ENCODE results near the gene LCP2. TPM values are rescaled to one million over a fixed set of nuclear protein-coding genes. Genes with fewer than 3 reads are reported as not detected.

Gene LCP2
- total RNA-seq, 1 donor from 2014 or later, result 0.09 TPM

DNA sequence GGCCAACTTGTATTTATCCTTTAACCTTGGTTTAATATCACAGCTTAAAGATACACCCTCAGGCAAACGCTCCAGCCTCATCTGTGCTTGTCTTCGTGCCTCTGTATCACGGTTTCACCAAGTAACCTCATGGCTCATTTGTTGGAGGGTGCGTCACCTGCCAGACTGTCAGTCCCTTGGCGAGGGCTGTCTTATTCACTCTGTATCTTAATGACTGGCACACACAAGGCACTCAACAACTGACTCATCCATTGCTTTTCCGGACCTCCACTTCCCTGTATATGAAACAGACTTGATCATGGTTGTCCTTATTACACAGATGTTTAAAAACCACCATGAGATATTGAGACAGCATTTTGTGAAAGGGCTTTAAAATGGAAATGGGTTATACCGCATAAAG is 28.0 kb downstream of the LCP2 start:
- Mint-ChIP-seq H3K27me3 (ENCODE audit: low read depth, unreplicated experiment) (peaks cover 11% of the 10 kb centered on the region), H3K9me3 (ENCODE audit: unreplicated experiment) (no peaks in the 10 kb centered on the region), H3K4me3 (ENCODE audit: unreplicated experiment) (no peak overlapping the region), H3K36me3 (ENCODE audit: low read depth, unreplicated experiment) (no peaks in the 10 kb centered on the region), H3K4me1 (ENCODE audit: low read depth, unreplicated experiment) (peaks cover 14% of the 10 kb centered on the region), H3K27ac (ENCODE audit: unreplicated experiment) (no peak overlapping the region)
- Histone ChIP-seq H3K4me1 (ENCODE audit: insufficient read depth, low read length) (no peaks in the 10 kb centered on the region), H3K27me3 (ENCODE audit: insufficient read depth, low read length) (peaks cover 25% of the 10 kb centered on the region), H3K9ac (ENCODE audit: low read length) (no peak overlapping the region), H3K36me3 (ENCODE audit: insufficient read depth, low read length) (no peaks in the 10 kb centered on the region), H3K27ac (ENCODE audit: low read depth, low read length) (no peak overlapping the region), H4K20me1 (ENCODE audit: insufficient read depth, low read length) (no peaks in the 10 kb centered on the region), H3K9me3 (ENCODE audit: insufficient read depth, low read depth, low read length) (no peaks in the 10 kb centered on the region), H3K4me2 (ENCODE audit: low read length) (no peak overlapping the region), H3K4me3 (ENCODE audit: insufficient read depth, low read depth, low read length) (no peak overlapping the region), H3K79me2 (ENCODE audit: insufficient read depth, low read length) (no peaks in the 10 kb centered on the region), H2AFZ (ENCODE audit: low read depth, low read length) (no peak overlapping the region)
- FAIRE-seq (no peak), DNase-seq (ENCODE audit: low read depth) (peak; percentile 6)
- TF ChIP-seq, protein P1, sequence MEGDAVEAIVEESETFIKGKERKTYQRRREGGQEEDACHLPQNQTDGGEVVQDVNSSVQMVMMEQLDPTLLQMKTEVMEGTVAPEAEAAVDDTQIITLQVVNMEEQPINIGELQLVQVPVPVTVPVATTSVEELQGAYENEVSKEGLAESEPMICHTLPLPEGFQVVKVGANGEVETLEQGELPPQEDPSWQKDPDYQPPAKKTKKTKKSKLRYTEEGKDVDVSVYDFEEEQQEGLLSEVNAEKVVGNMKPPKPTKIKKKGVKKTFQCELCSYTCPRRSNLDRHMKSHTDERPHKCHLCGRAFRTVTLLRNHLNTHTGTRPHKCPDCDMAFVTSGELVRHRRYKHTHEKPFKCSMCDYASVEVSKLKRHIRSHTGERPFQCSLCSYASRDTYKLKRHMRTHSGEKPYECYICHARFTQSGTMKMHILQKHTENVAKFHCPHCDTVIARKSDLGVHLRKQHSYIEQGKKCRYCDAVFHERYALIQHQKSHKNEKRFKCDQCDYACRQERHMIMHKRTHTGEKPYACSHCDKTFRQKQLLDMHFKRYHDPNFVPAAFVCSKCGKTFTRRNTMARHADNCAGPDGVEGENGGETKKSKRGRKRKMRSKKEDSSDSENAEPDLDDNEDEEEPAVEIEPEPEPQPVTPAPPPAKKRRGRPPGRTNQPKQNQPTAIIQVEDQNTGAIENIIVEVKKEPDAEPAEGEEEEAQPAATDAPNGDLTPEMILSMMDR (IDR thresholded peaks at IDR 0.05; ENCODE audit: insufficient read depth, low read depth, low read length), result no peak

DNA sequence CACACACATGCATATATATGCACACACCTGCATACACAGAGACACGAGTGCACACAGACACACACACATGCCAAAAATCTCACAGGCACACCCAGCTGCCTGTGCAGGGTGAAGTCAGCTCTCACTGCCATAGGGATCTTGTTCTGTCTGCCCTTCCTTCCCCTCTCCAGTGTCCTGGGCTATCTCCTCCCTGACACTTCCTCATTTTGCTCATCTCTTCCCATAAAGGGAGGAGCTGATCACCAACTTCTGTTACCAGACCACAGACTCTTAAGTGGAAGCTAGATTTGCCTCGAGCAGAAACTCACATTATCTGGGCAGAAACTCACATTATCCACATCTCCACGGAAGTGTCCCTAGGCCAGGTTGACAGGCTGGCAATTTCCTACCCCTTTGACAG is 28.7 kb downstream of the LCP2 start:
- TF ChIP-seq, protein P1 (IDR thresholded peaks at IDR 0.05; ENCODE audit: insufficient read depth, low read depth, low read length), result no peak
- TF ChIP-seq EZH2 (IDR thresholded peaks at IDR 0.05; ENCODE audit: insufficient read depth, low read length), result no peak
- no peak overlapping the region for H2AFZ ChIP-seq (ENCODE audit: low read depth, low read length)
- FAIRE-seq, result no peak
- no peak overlapping the region for H3K4me2 ChIP-seq (ENCODE audit: low read length)
- Mint-ChIP-seq H3K4me3 (ENCODE audit: unreplicated experiment) (no peak overlapping the region), H3K4me1 (ENCODE audit: low read depth, unreplicated experiment) (peaks cover 14% of the 10 kb centered on the region), H3K9me3 (ENCODE audit: unreplicated experiment) (no peaks in the 10 kb centered on the region), H3K36me3 (ENCODE audit: low read depth, unreplicated experiment) (no peaks in the 10 kb centered on the region), H3K27ac (ENCODE audit: unreplicated experiment) (no peak overlapping the region), H3K27me3 (ENCODE audit: low read depth, unreplicated experiment) (peaks cover 8% of the 10 kb centered on the region)
- no peak overlapping the region for H3K4me3 ChIP-seq (ENCODE audit: insufficient read depth, low read depth, low read length)
- H3K36me3 ChIP-seq (ENCODE audit: insufficient read depth, low read length), result no peaks in the 10 kb centered on the region
- no peaks in the 10 kb centered on the region for H3K4me1 ChIP-seq (ENCODE audit: insufficient read depth, low read length)
- no peak for DNase-seq (ENCODE audit: low read depth)
- no peak overlapping the region for H3K27ac ChIP-seq (ENCODE audit: low read depth, low read length)
- no peaks in the 10 kb centered on the region for H3K9me3 ChIP-seq (ENCODE audit: insufficient read depth, low read depth, low read length)
- H3K9ac ChIP-seq (ENCODE audit: low read length), result no peak overlapping the region
- no peaks in the 10 kb centered on the region for H3K79me2 ChIP-seq (ENCODE audit: insufficient read depth, low read length)
- no peaks in the 10 kb centered on the region for H4K20me1 ChIP-seq (ENCODE audit: insufficient read depth, low read length)
- peaks cover 25% of the 10 kb centered on the region for H3K27me3 ChIP-seq (ENCODE audit: insufficient read depth, low read length)

DNA sequence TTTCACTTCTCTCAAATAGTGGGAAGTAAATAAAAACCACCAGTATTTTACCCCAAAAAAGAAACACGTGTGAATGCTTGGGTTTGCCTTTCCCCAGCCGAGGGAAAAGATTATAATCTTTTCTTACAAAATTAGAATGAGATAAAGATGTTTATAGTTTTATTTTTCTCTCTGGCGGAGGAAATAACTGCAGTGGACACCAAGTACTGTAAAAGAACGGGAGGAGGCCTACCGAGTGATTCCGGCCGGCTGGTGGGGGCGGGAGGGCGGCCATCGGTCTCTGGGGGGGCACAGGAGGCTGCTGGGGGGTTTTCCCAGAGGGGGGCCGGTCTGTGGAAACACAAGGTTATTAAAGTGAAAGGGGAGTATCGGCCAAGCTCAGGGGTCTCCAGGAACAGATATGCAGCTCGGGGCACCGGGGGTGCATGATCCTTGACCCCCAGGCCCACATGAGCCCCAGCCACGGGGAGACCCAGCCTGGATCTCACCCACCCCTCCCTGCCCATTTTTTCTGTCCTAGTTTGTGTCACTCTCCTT is 29.4 kb downstream of the LCP2 start:
- peaks cover 8% of the 10 kb centered on the region for H3K27me3 Mint-ChIP-seq (ENCODE audit: low read depth, unreplicated experiment)
- peaks cover 25% of the 10 kb centered on the region for H3K27me3 ChIP-seq (ENCODE audit: insufficient read depth, low read length)
- H3K4me2 ChIP-seq (ENCODE audit: low read length), result peak overlapping the region; percentile 59

More for the DNA sequence above, 29.4 kb downstream of the LCP2 start:
- Histone ChIP-seq H2AFZ (ENCODE audit: low read depth, low read length) (peak overlapping the region; percentile 26), H3K4me1 (ENCODE audit: insufficient read depth, low read length) (no peaks in the 10 kb centered on the region), H3K4me3 (ENCODE audit: insufficient read depth, low read depth, low read length) (no peak overlapping the region), H3K79me2 (ENCODE audit: insufficient read depth, low read length) (no peaks in the 10 kb centered on the region), H3K36me3 (ENCODE audit: insufficient read depth, low read length) (no peaks in the 10 kb centered on the region), H3K27ac (ENCODE audit: low read depth, low read length) (no peak overlapping the region), H3K9me3 (ENCODE audit: insufficient read depth, low read depth, low read length) (no peaks in the 10 kb centered on the region), H4K20me1 (ENCODE audit: insufficient read depth, low read length) (no peaks in the 10 kb centered on the region), H3K9ac (ENCODE audit: low read length) (no peak overlapping the region)
- H3K27ac Mint-ChIP-seq (ENCODE audit: unreplicated experiment), result no peak overlapping the region
- H3K4me3 Mint-ChIP-seq (ENCODE audit: unreplicated experiment), result no peak overlapping the region
- H3K36me3 Mint-ChIP-seq (ENCODE audit: low read depth, unreplicated experiment), result no peaks in the 10 kb centered on the region
- no peak for DNase-seq (ENCODE audit: low read depth)
- no peaks in the 10 kb centered on the region for H3K9me3 Mint-ChIP-seq (ENCODE audit: unreplicated experiment)
- no peak for FAIRE-seq
- TF ChIP-seq, protein P1 (IDR thresholded peaks at IDR 0.05; ENCODE audit: insufficient read depth, low read depth, low read length), result no peak
- no peak for TF ChIP-seq EZH2 (IDR thresholded peaks at IDR 0.05; ENCODE audit: insufficient read depth, low read length)
- peaks cover 14% of the 10 kb centered on the region for H3K4me1 Mint-ChIP-seq (ENCODE audit: low read depth, unreplicated experiment)
